PC-9 (cell line): ENCODE results near the gene GABRB1.

Experiments used
- EZH2 ChIP-seq: fragments of 200-600 bp; sonication (generic); IDR thresholded peaks from 2 replicates; pipeline ENCODE4 v1.8.0; 2017; ENCODE audit warnings: antibody characterized with exemption, low read depth
- TF ChIP-seq, protein P1 (sequence below): fragments of 200-600 bp; sonication (generic); conservative IDR thresholded peaks from 2 replicates; pipeline ENCODE4 v1.6.1; 2017; ENCODE audit warnings: mixed run types, antibody characterized with exemption, mild to moderate bottlenecking, moderate library complexity

DNA sequence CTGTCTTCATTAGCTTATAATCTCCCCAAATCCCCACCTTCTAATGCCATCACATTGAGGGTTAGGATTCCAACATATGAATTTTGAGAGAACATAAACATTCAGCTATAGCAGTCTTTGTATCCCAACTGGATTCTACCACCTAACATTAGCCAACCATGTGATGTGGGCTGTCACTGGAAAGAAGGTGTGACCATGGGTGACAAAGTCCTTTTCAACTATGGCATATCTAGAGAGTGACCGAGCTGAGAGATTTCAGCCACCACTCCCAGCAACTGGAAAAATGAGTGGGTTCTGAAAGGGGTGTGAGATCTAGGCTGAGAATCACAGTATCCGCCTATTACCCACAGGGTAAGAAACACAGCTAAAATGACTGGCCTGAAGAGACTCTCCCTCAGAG is 22.1 kb downstream of the GABRB1 start:
- TF ChIP-seq, protein P1, sequence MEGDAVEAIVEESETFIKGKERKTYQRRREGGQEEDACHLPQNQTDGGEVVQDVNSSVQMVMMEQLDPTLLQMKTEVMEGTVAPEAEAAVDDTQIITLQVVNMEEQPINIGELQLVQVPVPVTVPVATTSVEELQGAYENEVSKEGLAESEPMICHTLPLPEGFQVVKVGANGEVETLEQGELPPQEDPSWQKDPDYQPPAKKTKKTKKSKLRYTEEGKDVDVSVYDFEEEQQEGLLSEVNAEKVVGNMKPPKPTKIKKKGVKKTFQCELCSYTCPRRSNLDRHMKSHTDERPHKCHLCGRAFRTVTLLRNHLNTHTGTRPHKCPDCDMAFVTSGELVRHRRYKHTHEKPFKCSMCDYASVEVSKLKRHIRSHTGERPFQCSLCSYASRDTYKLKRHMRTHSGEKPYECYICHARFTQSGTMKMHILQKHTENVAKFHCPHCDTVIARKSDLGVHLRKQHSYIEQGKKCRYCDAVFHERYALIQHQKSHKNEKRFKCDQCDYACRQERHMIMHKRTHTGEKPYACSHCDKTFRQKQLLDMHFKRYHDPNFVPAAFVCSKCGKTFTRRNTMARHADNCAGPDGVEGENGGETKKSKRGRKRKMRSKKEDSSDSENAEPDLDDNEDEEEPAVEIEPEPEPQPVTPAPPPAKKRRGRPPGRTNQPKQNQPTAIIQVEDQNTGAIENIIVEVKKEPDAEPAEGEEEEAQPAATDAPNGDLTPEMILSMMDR: no peak
- TF ChIP-seq EZH2: no peak
